ENCODE results near the gene RBM26. TPM values are rescaled to one million over a fixed set of nuclear protein-coding genes. Genes with fewer than 3 reads are reported as not detected.

RBM26 gene
- total and polyA plus RNA-seq, 2 experiments from 2014 or later, result 46.0 to 69.3 TPM

- TF ChIP-seq ZNF331 (CRISPR knock-in tag; IDR thresholded peaks at IDR 0.05; ENCODE audit: low read depth) (no peak), REST (IDR thresholded peaks at IDR 0.05; ENCODE audit: unreplicated experiment) (no peak)
Observed at GRCh38 chr13:79385694-79386093, 20.4 kb downstream of the RBM26 start (continued).

DNA sequence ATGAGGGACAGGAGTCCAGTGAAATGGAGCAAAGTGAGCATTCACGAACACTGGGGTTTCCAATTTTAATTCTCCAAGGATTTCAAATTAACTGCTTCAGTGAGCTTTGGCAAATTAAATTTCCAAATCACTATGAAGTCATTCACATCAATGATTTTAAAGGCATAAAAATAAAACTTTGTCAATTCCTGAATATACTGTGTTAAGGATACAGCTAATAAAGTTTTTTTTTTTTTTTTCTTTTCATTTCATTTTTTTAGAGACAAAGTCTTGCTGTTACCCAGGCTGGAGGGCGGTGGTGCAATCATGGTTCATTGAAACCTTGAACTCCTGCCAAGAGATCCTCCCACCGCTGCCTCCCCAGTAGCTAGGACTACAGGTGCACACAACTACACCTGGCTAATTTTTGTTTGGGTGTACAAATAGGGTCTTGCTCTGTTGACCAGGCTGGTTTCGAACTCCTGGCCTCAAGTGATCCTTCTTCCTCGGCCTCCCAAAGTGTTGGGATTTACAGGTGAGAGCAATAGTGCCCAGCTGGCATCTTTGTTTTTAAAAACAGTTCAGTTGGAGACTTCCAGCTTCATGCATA lies 21.9 kb downstream of the RBM26 start:
- no peak overlapping the region for H3K4me3 Mint-ChIP-seq
- ATAC-seq, result no peak
- peak overlapping the region; percentile 24 for H3K27ac ChIP-seq (ENCODE audit: low read depth)
- H3K9me2 ChIP-seq (ENCODE audit: insufficient read depth), result no peaks in the 10 kb centered on the region
- H3F3A ChIP-seq (replicated peaks; ENCODE audit: low read depth), result no peaks in the 10 kb centered on the region
- peak overlapping the region; percentile 28; the same call in 1 of the 2 replicates for H3K4me3 ChIP-seq
- H3K36me3 ChIP-seq (ENCODE audit: insufficient read depth), result no peaks in the 10 kb centered on the region
- peaks cover 99% of the 10 kb centered on the region for H3K79me2 ChIP-seq (replicated peaks; ENCODE audit: insufficient read depth)
- no peaks in the 10 kb centered on the region; the same call in 2 of the 3 replicates for H3K36me3 Mint-ChIP-seq (ENCODE audit: low read depth)
- DNase-seq (ENCODE audit: low spot score), result no peak
- H3K27me3 ChIP-seq (ENCODE audit: insufficient read depth), result no peaks in the 10 kb centered on the region
- TF ChIP-seq POLR2AphosphoS5 (IDR thresholded peaks at IDR 0.05; ENCODE audit: low read depth), result no peak
- TF ChIP-seq, protein P1, sequence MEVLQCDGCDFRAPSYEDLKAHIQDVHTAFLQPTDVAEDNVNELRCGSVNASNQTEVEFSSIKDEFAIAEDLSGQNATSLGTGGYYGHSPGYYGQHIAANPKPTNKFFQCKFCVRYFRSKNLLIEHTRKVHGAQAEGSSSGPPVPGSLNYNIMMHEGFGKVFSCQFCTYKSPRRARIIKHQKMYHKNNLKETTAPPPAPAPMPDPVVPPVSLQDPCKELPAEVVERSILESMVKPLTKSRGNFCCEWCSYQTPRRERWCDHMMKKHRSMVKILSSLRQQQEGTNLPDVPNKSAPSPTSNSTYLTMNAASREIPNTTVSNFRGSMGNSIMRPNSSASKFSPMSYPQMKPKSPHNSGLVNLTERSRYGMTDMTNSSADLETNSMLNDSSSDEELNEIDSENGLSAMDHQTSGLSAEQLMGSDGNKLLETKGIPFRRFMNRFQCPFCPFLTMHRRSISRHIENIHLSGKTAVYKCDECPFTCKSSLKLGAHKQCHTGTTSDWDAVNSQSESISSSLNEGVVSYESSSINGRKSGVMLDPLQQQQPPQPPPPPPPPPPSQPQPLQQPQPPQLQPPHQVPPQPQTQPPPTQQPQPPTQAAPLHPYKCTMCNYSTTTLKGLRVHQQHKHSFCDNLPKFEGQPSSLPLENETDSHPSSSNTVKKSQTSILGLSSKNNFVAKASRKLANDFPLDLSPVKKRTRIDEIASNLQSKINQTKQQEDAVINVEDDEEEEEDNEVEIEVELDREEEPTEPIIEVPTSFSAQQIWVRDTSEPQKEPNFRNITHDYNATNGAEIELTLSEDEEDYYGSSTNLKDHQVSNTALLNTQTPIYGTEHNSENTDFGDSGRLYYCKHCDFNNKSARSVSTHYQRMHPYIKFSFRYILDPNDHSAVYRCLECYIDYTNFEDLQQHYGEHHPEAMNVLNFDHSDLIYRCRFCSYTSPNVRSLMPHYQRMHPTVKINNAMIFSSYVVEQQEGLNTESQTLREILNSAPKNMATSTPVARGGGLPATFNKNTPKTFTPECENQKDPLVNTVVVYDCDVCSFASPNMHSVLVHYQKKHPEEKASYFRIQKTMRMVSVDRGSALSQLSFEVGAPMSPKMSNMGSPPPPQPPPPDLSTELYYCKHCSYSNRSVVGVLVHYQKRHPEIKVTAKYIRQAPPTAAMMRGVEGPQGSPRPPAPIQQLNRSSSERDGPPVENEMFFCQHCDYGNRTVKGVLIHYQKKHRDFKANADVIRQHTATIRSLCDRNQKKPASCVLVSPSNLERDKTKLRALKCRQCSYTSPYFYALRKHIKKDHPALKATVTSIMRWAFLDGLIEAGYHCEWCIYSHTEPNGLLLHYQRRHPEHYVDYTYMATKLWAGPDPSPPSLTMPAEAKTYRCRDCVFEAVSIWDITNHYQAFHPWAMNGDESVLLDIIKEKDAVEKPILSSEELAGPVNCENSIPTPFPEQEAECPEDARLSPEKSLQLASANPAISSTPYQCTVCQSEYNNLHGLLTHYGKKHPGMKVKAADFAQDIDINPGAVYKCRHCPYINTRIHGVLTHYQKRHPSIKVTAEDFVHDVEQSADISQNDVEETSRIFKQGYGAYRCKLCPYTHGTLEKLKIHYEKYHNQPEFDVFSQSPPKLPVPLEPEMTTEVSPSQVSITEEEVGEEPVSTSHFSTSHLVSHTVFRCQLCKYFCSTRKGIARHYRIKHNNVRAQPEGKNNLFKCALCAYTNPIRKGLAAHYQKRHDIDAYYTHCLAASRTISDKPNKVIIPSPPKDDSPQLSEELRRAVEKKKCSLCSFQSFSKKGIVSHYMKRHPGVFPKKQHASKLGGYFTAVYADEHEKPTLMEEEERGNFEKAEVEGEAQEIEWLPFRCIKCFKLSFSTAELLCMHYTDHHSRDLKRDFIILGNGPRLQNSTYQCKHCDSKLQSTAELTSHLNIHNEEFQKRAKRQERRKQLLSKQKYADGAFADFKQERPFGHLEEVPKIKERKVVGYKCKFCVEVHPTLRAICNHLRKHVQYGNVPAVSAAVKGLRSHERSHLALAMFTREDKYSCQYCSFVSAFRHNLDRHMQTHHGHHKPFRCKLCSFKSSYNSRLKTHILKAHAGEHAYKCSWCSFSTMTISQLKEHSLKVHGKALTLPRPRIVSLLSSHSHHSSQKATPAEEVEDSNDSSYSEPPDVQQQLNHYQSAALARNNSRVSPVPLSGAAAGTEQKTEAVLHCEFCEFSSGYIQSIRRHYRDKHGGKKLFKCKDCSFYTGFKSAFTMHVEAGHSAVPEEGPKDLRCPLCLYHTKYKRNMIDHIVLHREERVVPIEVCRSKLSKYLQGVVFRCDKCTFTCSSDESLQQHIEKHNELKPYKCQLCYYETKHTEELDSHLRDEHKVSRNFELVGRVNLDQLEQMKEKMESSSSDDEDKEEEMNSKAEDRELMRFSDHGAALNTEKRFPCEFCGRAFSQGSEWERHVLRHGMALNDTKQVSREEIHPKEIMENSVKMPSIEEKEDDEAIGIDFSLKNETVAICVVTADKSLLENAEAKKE (CRISPR knock-in tag; IDR thresholded peaks at IDR 0.05), result no peak
- no peak for TF ChIP-seq CREB1 (CRISPR knock-in tag; IDR thresholded peaks at IDR 0.05; ENCODE audit: low read depth)
- TF ChIP-seq, protein P2, sequence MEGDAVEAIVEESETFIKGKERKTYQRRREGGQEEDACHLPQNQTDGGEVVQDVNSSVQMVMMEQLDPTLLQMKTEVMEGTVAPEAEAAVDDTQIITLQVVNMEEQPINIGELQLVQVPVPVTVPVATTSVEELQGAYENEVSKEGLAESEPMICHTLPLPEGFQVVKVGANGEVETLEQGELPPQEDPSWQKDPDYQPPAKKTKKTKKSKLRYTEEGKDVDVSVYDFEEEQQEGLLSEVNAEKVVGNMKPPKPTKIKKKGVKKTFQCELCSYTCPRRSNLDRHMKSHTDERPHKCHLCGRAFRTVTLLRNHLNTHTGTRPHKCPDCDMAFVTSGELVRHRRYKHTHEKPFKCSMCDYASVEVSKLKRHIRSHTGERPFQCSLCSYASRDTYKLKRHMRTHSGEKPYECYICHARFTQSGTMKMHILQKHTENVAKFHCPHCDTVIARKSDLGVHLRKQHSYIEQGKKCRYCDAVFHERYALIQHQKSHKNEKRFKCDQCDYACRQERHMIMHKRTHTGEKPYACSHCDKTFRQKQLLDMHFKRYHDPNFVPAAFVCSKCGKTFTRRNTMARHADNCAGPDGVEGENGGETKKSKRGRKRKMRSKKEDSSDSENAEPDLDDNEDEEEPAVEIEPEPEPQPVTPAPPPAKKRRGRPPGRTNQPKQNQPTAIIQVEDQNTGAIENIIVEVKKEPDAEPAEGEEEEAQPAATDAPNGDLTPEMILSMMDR (conservative IDR thresholded peaks at IDR 0.05; ENCODE audit: low read depth in 2 of 2), result no peak
- no peaks in the 10 kb centered on the region for H3K9me3 Mint-ChIP-seq
- peaks cover 9% of the 10 kb centered on the region for H4K20me1 ChIP-seq (replicated peaks; ENCODE audit: insufficient read depth)
- H3K4me1 ChIP-seq (ENCODE audit: insufficient read depth), result peaks cover 31% of the 10 kb centered on the region
- peaks cover 3% of the 10 kb centered on the region for H3K27me3 Mint-ChIP-seq (ENCODE audit: insufficient read depth, low read depth, poor library complexity)
- peaks cover 53% of the 10 kb centered on the region for H3K4me1 Mint-ChIP-seq
- H3K27ac Mint-ChIP-seq, result peak overlapping the region; percentile 51
- no peak overlapping the region for H2AFZ ChIP-seq
- peak overlapping the region; percentile 68 for H3K4me2 ChIP-seq

Data from GM23338 (cell line).